CD14-positive monocyte (primary cell): ENCODE data around the gene AGBL1. TPM values are rescaled to one million over a fixed set of nuclear protein-coding genes. Genes with fewer than 3 reads are reported as not detected.

Experiments used
- DNase-seq, 3 donors: peaks; one replicate each; pipeline ENCODE4 v3.0.0-alpha.2; 2011 to 2022
- H2AFZ ChIP-seq: 2 replicates; pipeline ENCODE4 v1.6.0; 2012; ENCODE audit warnings: mild to moderate bottlenecking, low read depth, low read length, inconsistent platforms; ENCODE audit not compliant: insufficient read depth, poor library complexity, severe bottlenecking
- H3K27ac ChIP-seq, 2 donors: 1 replicate in 1 of 2; 2 replicates in 1 of 2; pipeline ENCODE4 v1.5.1; 2012 to 2013; ENCODE audit warnings: low read length in 2 of 2, control low read depth in 1 of 2, inconsistent platforms in 1 of 2, low read depth in 1 of 2, mild to moderate bottlenecking in 1 of 2
- H3K27me3 ChIP-seq, 2 donors: one replicate each; pipeline versions ENCODE4 v1.6.0 to v1.6.1; 2011 to 2013; ENCODE audit warnings: low read length in 2 of 2; ENCODE audit not compliant: control insufficient read depth in 2 of 2, insufficient read depth in 2 of 2
- H3K36me3 ChIP-seq, 2 donors: replicated peaks in 1 of 2; 1 replicate in 1 of 2; 2 replicates in 1 of 2; pipeline versions ENCODE4 v1.5.1 to v1.6.1; 2012 to 2013; ENCODE audit warnings: low read length in 2 of 2, control low read depth in 1 of 2, inconsistent platforms in 1 of 2, mild to moderate bottlenecking in 1 of 2; ENCODE audit not compliant: insufficient read depth in 2 of 2, control insufficient read depth in 1 of 2
- H3K4me1 ChIP-seq, 2 donors: 1 replicate in 1 of 2; 2 replicates in 1 of 2; pipeline versions ENCODE4 v1.5.1 to v1.6.1; 2012 to 2013; ENCODE audit warnings: low read length in 2 of 2, control low read depth in 1 of 2, inconsistent platforms in 1 of 2, mild to moderate bottlenecking in 1 of 2, moderate library complexity in 1 of 2; ENCODE audit not compliant: insufficient read depth in 2 of 2, control insufficient read depth in 1 of 2
- H3K4me2 ChIP-seq: replicated peaks from 2 replicates; pipeline ENCODE3; 2012; ENCODE audit warnings: low read length, moderate library complexity, mild to moderate bottlenecking; ENCODE audit not compliant: poor library complexity, severe bottlenecking; ENCODE audit errors: extremely low read depth
- H3K4me3 ChIP-seq, 3 experiments: fragments of 200-600 bp in 1 of 3; sonication (generic) in 1 of 3; replicated peaks in 1 of 3; 1 replicate in 2 of 3; 2 replicates in 1 of 3; pipeline ENCODE4 v1.5.1; 2011 to 2013; ENCODE audit warnings: low read length in 3 of 3, mild to moderate bottlenecking in 3 of 3, control low read depth in 2 of 3, low read depth in 2 of 3, inconsistent platforms in 1 of 3, moderate library complexity in 1 of 3
- H3K79me2 ChIP-seq: 2 replicates; pipeline ENCODE4 v1.6.0; 2012; ENCODE audit warnings: mild to moderate bottlenecking, control low read depth, inconsistent platforms, low read length, moderate library complexity; ENCODE audit not compliant: insufficient read depth
- H3K9ac ChIP-seq: 2 replicates; pipeline ENCODE4 v1.6.0; 2017; ENCODE audit warnings: low read length, mild to moderate bottlenecking; ENCODE audit not compliant: insufficient read depth, poor library complexity, severe bottlenecking
- H3K9me3 ChIP-seq, 2 donors: replicated peaks in 1 of 2; 1 replicate in 1 of 2; 2 replicates in 1 of 2; pipeline versions ENCODE4 v1.5.1 to v1.6.1; 2012 to 2013; ENCODE audit warnings: low read length in 2 of 2, control low read depth in 1 of 2; ENCODE audit not compliant: control insufficient read depth in 1 of 2, insufficient read depth in 1 of 2
- H4K20me1 ChIP-seq: 2 replicates; pipeline ENCODE4 v1.6.0; 2012; ENCODE audit warnings: mild to moderate bottlenecking, low read length, control low read depth, moderate library complexity; ENCODE audit not compliant: insufficient read depth
- H3K27ac Mint-ChIP-seq, 7 donors: one replicate each; pipeline ENCODE4 v1.8.0; 2020; ENCODE audit warnings: mild to moderate bottlenecking in 7 of 7, mixed read lengths in 7 of 7, moderate library complexity in 6 of 7, inconsistent platforms in 2 of 7
- H3K27me3 Mint-ChIP-seq, 3 donors: one replicate each; pipeline ENCODE4 v1.8.0; 2021 to 2022; ENCODE audit warnings: low read depth in 3 of 3, mild to moderate bottlenecking in 3 of 3, mixed read lengths in 3 of 3, moderate library complexity in 3 of 3, inconsistent platforms in 1 of 3
- H3K36me3 Mint-ChIP-seq, 2 donors: one replicate each; pipeline ENCODE4 v1.8.0; 2020; ENCODE audit warnings: mixed read lengths in 2 of 2, inconsistent platforms in 1 of 2, mild to moderate bottlenecking in 1 of 2
- H3K4me1 Mint-ChIP-seq: one replicate; pipeline ENCODE4 v1.8.0; 2020; ENCODE audit warnings: mild to moderate bottlenecking, mixed read lengths
- H3K4me3 Mint-ChIP-seq, 2 donors: one replicate each; pipeline ENCODE4 v1.8.0; 2020; ENCODE audit warnings: mild to moderate bottlenecking in 2 of 2, mixed read lengths in 2 of 2, moderate library complexity in 1 of 2
- H3K9me3 Mint-ChIP-seq, 7 donors: one replicate each; pipeline ENCODE4 v1.8.0; 2020 to 2022; ENCODE audit warnings: mixed read lengths in 7 of 7, mild to moderate bottlenecking in 6 of 7, moderate library complexity in 6 of 7, inconsistent platforms in 2 of 7
- CTCF ChIP-seq: fragments of 200-600 bp; IDR thresholded peaks from one replicate; pipeline ENCODE4 v1.8.0; 2022; ENCODE audit warnings: antibody characterized with exemption, mild to moderate bottlenecking
- WGBS: methylation state at CpG from one replicate; pipeline ENCODE4 v1.1.5; 2013; ENCODE audit warnings: missing lambda C conversion rate; ENCODE audit not compliant: insufficient coverage; 5-methylcytosine and 5-hydroxymethylcytosine counted together
- intact Hi-C, 2 donors: fragments of 100-400 bp; cut with micrococcal nuclease; formaldehyde crosslinking; loops; one replicate each; pipeline versions ENCODE4 v1.15.0 to v1.15.1; 2023
- polyA plus RNA-seq, 3 donors: library from polyadenylated mRNA; depleted of rRNA in 1 of 3; unstranded in 2 of 3; stranded (reverse) in 1 of 3; fragments of 300-500 nt in 2 of 3; fragments of >200 nt in 1 of 3; fragmentation: Illumina TruSeq in 2 of 3; gene quantifications; 1 replicate in 2 of 3; 2 replicates in 1 of 3; pipeline ENCODE4 v1.2.3, GENCODE V29; 2012 to 2021

AGBL1 gene
- polyA plus RNA-seq, 3 donors: not detected

- Histone ChIP-seq H4K20me1 (no peaks in the 10 kb centered on the region), H3K4me3 (no peak overlapping the region), H3K79me2 (no peaks in the 10 kb centered on the region), H3K36me3 (no peaks in the 10 kb centered on the region), H3K4me1 (no peaks in the 10 kb centered on the region), H2AFZ (no peak overlapping the region), H3K9ac (no peak overlapping the region), H3K27ac (no peak overlapping the region), H3K9me3 (peaks cover 0 to under 1% of the 10 kb centered on the region in 2 donors), H3K27me3 (no peaks in the 10 kb centered on the region), H3K4me2 (no peak overlapping the region)
- no peak for DNase-seq
- 26% methylated on average over 4 of the region's 6 CpGs for WGBS
- TF ChIP-seq CTCF: no peak
- peaks cover 0 to 2% (median 2%) of the 10 kb centered on the region in 3 donors for H3K27me3 Mint-ChIP-seq
- intact Hi-C loops: loop anchor here in 1 of 2 donors (10.0 kb wide), 1 partner anchor 838 kb away; no protein-coding TSS in a partner anchor
- H3K4me1 Mint-ChIP-seq: no peaks in the 10 kb centered on the region
- H3K9me3 Mint-ChIP-seq: peaks cover 0 to 15% (median 3%) of the 10 kb centered on the region in 7 donors
- no peaks in the 10 kb centered on the region for H3K36me3 Mint-ChIP-seq
- H3K27ac Mint-ChIP-seq: no peak overlapping the region
- no peak overlapping the region for H3K4me3 Mint-ChIP-seq
These were observed 237.2 kb downstream of the AGBL1 start for GRCh38 chr15:86316726-86317383.

DNA sequence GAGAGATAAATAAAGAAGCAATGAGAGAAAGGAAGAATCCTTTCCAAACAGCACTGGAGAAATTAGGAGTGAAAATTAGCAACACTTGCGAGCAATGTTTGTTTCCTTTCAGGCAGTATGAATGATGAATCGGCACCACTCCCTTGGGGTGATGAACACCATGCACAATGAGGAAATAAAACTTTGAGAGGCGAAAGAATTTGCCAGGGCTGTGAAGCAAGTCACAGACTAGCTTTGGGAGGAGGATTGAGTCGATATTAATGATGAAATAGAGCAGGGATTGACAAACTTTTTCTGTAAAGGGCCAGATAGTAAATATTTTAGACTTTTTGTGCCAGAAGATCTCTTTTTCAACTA lies 237.7 kb downstream of the AGBL1 start:
- no peak for TF ChIP-seq CTCF
- peaks cover 0 to 15% (median 3%) of the 10 kb centered on the region in 7 donors for H3K9me3 Mint-ChIP-seq
- H3K79me2 ChIP-seq: no peaks in the 10 kb centered on the region
- H3K4me1 ChIP-seq: no peaks in the 10 kb centered on the region
- H3K27ac Mint-ChIP-seq: no peak overlapping the region
- H3K36me3 ChIP-seq: no peaks in the 10 kb centered on the region
- WGBS: 62% methylated on average over 3 of the region's 4 CpGs
- no peaks in the 10 kb centered on the region for H4K20me1 ChIP-seq
- no peaks in the 10 kb centered on the region for H3K36me3 Mint-ChIP-seq
- H3K4me1 Mint-ChIP-seq: no peaks in the 10 kb centered on the region
- H3K4me2 ChIP-seq: no peak overlapping the region
- H3K4me3 ChIP-seq: no peak overlapping the region
- H2AFZ ChIP-seq: no peak overlapping the region
- peaks cover 0 to 2% (median 2%) of the 10 kb centered on the region in 3 donors for H3K27me3 Mint-ChIP-seq
- no peak for DNase-seq
- no peak overlapping the region for H3K4me3 Mint-ChIP-seq
- H3K9ac ChIP-seq: no peak overlapping the region
- intact Hi-C loops: loop anchor here in 1 of 2 donors (10.0 kb wide), 1 partner anchor 837 kb away; no protein-coding TSS in a partner anchor
- no peaks in the 10 kb centered on the region for H3K27me3 ChIP-seq
- no peaks in the 10 kb centered on the region for H3K9me3 ChIP-seq
- no peak overlapping the region for H3K27ac ChIP-seq
